HEK293 (cell line): ENCODE results near the gene LRRK1.

Source experiments
- CTCF ChIA-PET: fragments of 350-600 bp; formaldehyde crosslinking; extraction: SDS; loops from one replicate; lab custom pipeline; 2021; ENCODE audit warnings: antibody characterized with exemption; lab: Yijun Ruan, JAX
- POLR2A ChIA-PET: fragments of 300-600 bp; formaldehyde crosslinking; extraction: SDS; loops from one replicate; lab custom pipeline; 2020; ENCODE audit warnings: antibody characterized with exemption, inconsistent platforms; lab: Yijun Ruan, JAX
- H3K27ac ChIP-seq: fragments of 200-500 bp; sonication (Bioruptor generic); 2 replicates; pipeline ENCODE4 v1.5.1; 2014; ENCODE audit warnings: low read depth, low read length, control low read depth, inconsistent platforms; ENCODE audit errors: extremely low read depth
- H3K36me3 ChIP-seq, 2 experiments: fragments of 200-500 bp in 1 of 2; sonication (Bioruptor generic) in 1 of 2; 1 replicate in 1 of 2; 2 replicates in 1 of 2; pipeline ENCODE4 v1.5.1; 2014 to 2017; ENCODE audit warnings: inconsistent platforms in 2 of 2, low read length in 2 of 2; ENCODE audit not compliant: control insufficient read depth in 2 of 2, insufficient read depth in 1 of 2
- H3K4me1 ChIP-seq: fragments of 200-500 bp; sonication (Bioruptor generic); 2 replicates; pipeline ENCODE4 v1.5.1; 2014; ENCODE audit warnings: mild to moderate bottlenecking, low read length, inconsistent platforms; ENCODE audit not compliant: control insufficient read depth, insufficient read depth
- H3K4me3 ChIP-seq: 2 replicates; pipeline ENCODE4 v1.5.1; 2011; ENCODE audit warnings: low read depth, mild to moderate bottlenecking, control low read depth, low read length, moderate library complexity
- H3K9me3 ChIP-seq: fragments of 200-500 bp; sonication (Bioruptor generic); 2 replicates; pipeline ENCODE4 v1.5.1; 2014; ENCODE audit warnings: low read depth, low read length, inconsistent platforms; ENCODE audit not compliant: control insufficient read depth, insufficient read depth
- GLIS1 ChIP-seq: fragments of 450-650 bp; formaldehyde crosslinking; IDR thresholded peaks from 2 replicates; pipeline ENCODE4 v1.5.1; 2016; ENCODE audit warnings: missing biosample characterization, missing genetic modification characterization
- MYNN ChIP-seq: fragments of 450-650 bp; formaldehyde crosslinking; IDR thresholded peaks from 2 replicates; pipeline ENCODE4 v1.5.1; 2016; ENCODE audit warnings: missing biosample characterization, missing genetic modification characterization, borderline replicate concordance
- SP3 ChIP-seq: fragments of 450-650 bp; formaldehyde crosslinking; IDR thresholded peaks from 2 replicates; pipeline ENCODE4 v1.5.1; 2016; ENCODE audit warnings: missing biosample characterization, missing genetic modification characterization
- ZBTB20 ChIP-seq: fragments of 450-650 bp; formaldehyde crosslinking; IDR thresholded peaks from 2 replicates; pipeline ENCODE4 v1.5.1; 2016; ENCODE audit warnings: missing biosample characterization, missing genetic modification characterization
- ZIC2 ChIP-seq: fragments of 450-650 bp; formaldehyde crosslinking; IDR thresholded peaks from 2 replicates; pipeline ENCODE4 v1.5.1; 2016; ENCODE audit warnings: missing biosample characterization, missing genetic modification characterization
- ZNF214 ChIP-seq: fragments of 450-650 bp; formaldehyde crosslinking; IDR thresholded peaks from 2 replicates; pipeline ENCODE4 v1.5.1; 2017; ENCODE audit warnings: missing biosample characterization, mild to moderate bottlenecking, missing genetic modification characterization, borderline replicate concordance
- ZNF366 ChIP-seq: fragments of 450-650 bp; formaldehyde crosslinking; conservative IDR thresholded peaks from 2 replicates; pipeline ENCODE4 v1.5.1; 2016; ENCODE audit warnings: missing biosample characterization, missing genetic modification characterization
- ZNF510 ChIP-seq: fragments of 450-650 bp; formaldehyde crosslinking; IDR thresholded peaks from 2 replicates; pipeline ENCODE4 v1.5.1; 2018; ENCODE audit warnings: mild to moderate bottlenecking, missing genetic modification characterization, missing biosample characterization; ENCODE audit not compliant: insufficient replicate concordance
- ZNF677 ChIP-seq: fragments of 450-650 bp; IDR thresholded peaks from 2 replicates; pipeline ENCODE4 v1.5.0; 2018; ENCODE audit warnings: missing biosample characterization, mild to moderate bottlenecking, missing genetic modification characterization, moderate library complexity
- TF ChIP-seq, protein P1 (sequence below): fragments of 450-650 bp; formaldehyde crosslinking; IDR thresholded peaks from 2 replicates; pipeline ENCODE4 v1.5.1; 2017; ENCODE audit warnings: missing biosample characterization, missing genetic modification characterization
- TF ChIP-seq, protein P2 (sequence below): fragments of 450-650 bp; formaldehyde crosslinking; IDR thresholded peaks from 2 replicates; pipeline ENCODE4 v1.5.1; 2016; ENCODE audit warnings: missing biosample characterization, missing genetic modification characterization, low read depth
- TF ChIP-seq, protein P3 (sequence below): fragments of 450-650 bp; IDR thresholded peaks from 2 replicates; pipeline ENCODE4 v1.5.1; 2018; ENCODE audit warnings: missing biosample characterization, mild to moderate bottlenecking, missing genetic modification characterization
- TF ChIP-seq, protein P4 (sequence below): fragments of 450-650 bp; formaldehyde crosslinking; IDR thresholded peaks from 2 replicates; pipeline ENCODE4 v1.5.1; 2017; ENCODE audit warnings: missing biosample characterization, missing genetic modification characterization
- TF ChIP-seq, protein P5 (sequence below): fragments of 450-650 bp; formaldehyde crosslinking; IDR thresholded peaks from 2 replicates; pipeline ENCODE4 v1.5.1; 2016; ENCODE audit warnings: missing biosample characterization, missing genetic modification characterization

The LRRK1 gene

DNA sequence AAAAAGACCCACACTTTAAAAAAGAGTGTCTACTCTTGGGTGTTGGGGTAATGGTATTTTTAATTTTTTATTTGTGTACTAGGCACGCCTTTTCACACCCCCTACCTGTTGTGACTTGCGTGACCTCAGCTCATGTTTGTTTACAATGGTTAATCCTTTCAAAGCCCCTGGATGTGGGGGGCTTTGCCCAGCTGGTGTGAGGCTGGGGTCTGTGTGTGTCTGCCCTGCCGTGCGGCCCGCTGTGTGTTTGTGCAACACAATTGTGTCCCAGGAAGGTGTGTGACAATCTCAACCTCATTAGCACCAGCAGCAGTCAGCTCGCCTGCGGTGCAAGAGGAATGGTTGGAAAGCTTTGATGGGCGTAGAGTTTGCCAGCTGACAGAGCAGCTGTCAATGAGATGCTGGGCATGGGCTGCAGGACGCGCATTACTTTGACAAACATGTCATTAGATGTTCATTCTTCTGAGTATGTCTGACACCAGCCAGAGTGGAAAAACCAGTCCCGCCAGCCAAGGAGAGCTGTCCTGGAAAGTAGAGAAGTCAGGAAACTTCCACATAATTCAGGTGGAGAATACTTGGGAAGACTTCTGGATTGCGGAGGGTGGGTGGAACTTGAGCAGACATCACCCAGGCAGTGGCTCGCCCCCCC lies 9.6 kb downstream of the LRRK1 start:
- H3K27ac ChIP-seq, result no peak overlapping the region
- no peaks in the 10 kb centered on the region for H3K4me1 ChIP-seq
- H3K9me3 ChIP-seq, result no peaks in the 10 kb centered on the region
- no peak overlapping the region for H3K4me3 ChIP-seq
- ChIA-PET POLR2A (no interaction called here), CTCF (interaction anchor here (0.7 to 2.7 kb wide), 3 partner anchors 11 to 79 kb away, joined by 3 to 19 read pairs (median 3); no protein-coding TSS in a partner anchor)
- TF ChIP-seq, protein P1, sequence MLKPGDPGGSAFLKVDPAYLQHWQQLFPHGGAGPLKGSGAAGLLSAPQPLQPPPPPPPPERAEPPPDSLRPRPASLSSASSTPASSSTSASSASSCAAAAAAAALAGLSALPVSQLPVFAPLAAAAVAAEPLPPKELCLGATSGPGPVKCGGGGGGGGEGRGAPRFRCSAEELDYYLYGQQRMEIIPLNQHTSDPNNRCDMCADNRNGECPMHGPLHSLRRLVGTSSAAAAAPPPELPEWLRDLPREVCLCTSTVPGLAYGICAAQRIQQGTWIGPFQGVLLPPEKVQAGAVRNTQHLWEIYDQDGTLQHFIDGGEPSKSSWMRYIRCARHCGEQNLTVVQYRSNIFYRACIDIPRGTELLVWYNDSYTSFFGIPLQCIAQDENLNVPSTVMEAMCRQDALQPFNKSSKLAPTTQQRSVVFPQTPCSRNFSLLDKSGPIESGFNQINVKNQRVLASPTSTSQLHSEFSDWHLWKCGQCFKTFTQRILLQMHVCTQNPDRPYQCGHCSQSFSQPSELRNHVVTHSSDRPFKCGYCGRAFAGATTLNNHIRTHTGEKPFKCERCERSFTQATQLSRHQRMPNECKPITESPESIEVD (tag by site-specific recombination), result no peak
- H3K36me3 ChIP-seq, result no peaks in the 10 kb centered on the region

DNA sequence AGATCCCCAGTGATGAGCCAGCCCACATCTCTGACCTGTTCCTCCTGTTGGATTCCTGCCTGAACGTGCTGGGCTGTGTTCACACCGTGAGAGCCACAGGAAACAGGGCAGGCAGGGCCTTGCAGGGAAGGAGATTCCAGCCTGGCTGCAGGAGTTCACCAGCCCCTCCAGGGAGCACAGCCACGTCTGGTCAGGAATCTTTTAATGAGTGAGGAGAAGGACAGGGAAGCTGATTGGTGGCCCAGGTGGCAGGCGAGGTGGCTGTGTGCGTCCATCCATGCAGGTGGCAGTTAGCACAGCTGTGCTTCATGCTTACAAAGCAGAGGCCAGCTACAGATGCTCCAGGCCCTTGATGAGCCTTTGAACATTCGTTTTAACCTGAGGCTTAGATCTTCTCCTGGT lies 10.5 kb downstream of the LRRK1 start:
- no peak overlapping the region for H3K27ac ChIP-seq
- no peaks in the 10 kb centered on the region for H3K9me3 ChIP-seq
- no peaks in the 10 kb centered on the region for H3K36me3 ChIP-seq
- POLR2A ChIA-PET, result interaction anchor here (0.6 kb wide), 1 partner anchor 43 kb away, joined by 3 read pairs; no protein-coding TSS in a partner anchor
- CTCF ChIA-PET, result interaction anchor here (0.6 to 1.1 kb wide), 3 partner anchors 12 to 79 kb away, joined by 3 to 4 read pairs (median 4); no protein-coding TSS in a partner anchor
- H3K4me1 ChIP-seq, result no peaks in the 10 kb centered on the region
- H3K4me3 ChIP-seq, result no peak overlapping the region
- TF ChIP-seq ZNF510 (tag by site-specific recombination) (no peak), SP3 (tag by site-specific recombination) (no peak), ZNF366 (no peak), ZNF677 (tag by site-specific recombination) (no peak), ZIC2 (tag by site-specific recombination) (peak; percentile 92)
- TF ChIP-seq, protein P2, sequence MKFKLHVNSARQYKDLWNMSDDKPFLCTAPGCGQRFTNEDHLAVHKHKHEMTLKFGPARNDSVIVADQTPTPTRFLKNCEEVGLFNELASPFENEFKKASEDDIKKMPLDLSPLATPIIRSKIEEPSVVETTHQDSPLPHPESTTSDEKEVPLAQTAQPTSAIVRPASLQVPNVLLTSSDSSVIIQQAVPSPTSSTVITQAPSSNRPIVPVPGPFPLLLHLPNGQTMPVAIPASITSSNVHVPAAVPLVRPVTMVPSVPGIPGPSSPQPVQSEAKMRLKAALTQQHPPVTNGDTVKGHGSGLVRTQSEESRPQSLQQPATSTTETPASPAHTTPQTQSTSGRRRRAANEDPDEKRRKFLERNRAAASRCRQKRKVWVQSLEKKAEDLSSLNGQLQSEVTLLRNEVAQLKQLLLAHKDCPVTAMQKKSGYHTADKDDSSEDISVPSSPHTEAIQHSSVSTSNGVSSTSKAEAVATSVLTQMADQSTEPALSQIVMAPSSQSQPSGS (tag by site-specific recombination), result no peak

DNA sequence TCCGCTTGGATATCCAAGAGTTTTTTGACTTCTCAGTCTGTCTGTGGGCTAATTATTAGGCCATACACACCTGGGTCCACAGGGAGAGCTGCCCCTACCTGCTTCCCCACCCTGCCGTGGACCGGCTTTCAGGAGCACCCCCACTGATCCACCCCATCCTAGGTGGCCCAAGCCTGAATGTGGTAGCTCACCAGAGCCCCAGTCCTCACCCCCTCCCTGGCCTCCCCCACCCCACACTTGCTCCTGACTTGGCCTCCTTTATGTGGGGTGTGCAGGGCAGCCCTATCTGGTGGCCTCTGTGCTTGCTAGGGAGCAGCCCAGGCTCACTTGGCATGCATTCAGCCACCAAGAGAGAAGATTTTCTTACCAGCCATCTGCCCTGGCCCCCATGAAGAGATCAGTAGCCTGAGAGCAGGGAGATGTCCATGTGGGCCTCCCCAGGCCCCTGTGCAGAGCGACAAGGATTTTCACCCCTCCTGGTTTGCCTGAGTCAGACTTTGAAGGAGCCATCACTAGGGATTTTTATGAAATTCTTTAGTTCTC lies 11.2 kb downstream of the LRRK1 start:
- Histone ChIP-seq H3K27ac (no peak overlapping the region), H3K4me3 (no peak overlapping the region), H3K4me1 (no peaks in the 10 kb centered on the region), H3K36me3 (no peaks in the 10 kb centered on the region), H3K9me3 (no peaks in the 10 kb centered on the region)
- POLR2A ChIA-PET, result no interaction called here
- TF ChIP-seq, protein P3, sequence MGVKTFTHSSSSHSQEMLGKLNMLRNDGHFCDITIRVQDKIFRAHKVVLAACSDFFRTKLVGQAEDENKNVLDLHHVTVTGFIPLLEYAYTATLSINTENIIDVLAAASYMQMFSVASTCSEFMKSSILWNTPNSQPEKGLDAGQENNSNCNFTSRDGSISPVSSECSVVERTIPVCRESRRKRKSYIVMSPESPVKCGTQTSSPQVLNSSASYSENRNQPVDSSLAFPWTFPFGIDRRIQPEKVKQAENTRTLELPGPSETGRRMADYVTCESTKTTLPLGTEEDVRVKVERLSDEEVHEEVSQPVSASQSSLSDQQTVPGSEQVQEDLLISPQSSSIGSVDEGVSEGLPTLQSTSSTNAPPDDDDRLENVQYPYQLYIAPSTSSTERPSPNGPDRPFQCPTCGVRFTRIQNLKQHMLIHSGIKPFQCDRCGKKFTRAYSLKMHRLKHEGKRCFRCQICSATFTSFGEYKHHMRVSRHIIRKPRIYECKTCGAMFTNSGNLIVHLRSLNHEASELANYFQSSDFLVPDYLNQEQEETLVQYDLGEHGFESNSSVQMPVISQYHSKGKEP, result no peak
- TF ChIP-seq GLIS1 (tag by site-specific recombination) (peak; percentile 25; the same call in 1 of the 2 replicates), ZIC2 (tag by site-specific recombination) (peak; percentile 14; the same call in 1 of the 2 replicates), ZNF214 (tag by site-specific recombination) (no peak), MYNN (tag by site-specific recombination) (no peak), ZBTB20 (no peak)
- TF ChIP-seq, protein P2 (tag by site-specific recombination), result no peak
- TF ChIP-seq, protein P4, sequence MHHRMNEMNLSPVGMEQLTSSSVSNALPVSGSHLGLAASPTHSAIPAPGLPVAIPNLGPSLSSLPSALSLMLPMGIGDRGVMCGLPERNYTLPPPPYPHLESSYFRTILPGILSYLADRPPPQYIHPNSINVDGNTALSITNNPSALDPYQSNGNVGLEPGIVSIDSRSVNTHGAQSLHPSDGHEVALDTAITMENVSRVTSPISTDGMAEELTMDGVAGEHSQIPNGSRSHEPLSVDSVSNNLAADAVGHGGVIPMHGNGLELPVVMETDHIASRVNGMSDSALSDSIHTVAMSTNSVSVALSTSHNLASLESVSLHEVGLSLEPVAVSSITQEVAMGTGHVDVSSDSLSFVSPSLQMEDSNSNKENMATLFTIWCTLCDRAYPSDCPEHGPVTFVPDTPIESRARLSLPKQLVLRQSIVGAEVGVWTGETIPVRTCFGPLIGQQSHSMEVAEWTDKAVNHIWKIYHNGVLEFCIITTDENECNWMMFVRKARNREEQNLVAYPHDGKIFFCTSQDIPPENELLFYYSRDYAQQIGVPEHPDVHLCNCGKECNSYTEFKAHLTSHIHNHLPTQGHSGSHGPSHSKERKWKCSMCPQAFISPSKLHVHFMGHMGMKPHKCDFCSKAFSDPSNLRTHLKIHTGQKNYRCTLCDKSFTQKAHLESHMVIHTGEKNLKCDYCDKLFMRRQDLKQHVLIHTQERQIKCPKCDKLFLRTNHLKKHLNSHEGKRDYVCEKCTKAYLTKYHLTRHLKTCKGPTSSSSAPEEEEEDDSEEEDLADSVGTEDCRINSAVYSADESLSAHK (tag by site-specific recombination), result no peak
- TF ChIP-seq, protein P5, sequence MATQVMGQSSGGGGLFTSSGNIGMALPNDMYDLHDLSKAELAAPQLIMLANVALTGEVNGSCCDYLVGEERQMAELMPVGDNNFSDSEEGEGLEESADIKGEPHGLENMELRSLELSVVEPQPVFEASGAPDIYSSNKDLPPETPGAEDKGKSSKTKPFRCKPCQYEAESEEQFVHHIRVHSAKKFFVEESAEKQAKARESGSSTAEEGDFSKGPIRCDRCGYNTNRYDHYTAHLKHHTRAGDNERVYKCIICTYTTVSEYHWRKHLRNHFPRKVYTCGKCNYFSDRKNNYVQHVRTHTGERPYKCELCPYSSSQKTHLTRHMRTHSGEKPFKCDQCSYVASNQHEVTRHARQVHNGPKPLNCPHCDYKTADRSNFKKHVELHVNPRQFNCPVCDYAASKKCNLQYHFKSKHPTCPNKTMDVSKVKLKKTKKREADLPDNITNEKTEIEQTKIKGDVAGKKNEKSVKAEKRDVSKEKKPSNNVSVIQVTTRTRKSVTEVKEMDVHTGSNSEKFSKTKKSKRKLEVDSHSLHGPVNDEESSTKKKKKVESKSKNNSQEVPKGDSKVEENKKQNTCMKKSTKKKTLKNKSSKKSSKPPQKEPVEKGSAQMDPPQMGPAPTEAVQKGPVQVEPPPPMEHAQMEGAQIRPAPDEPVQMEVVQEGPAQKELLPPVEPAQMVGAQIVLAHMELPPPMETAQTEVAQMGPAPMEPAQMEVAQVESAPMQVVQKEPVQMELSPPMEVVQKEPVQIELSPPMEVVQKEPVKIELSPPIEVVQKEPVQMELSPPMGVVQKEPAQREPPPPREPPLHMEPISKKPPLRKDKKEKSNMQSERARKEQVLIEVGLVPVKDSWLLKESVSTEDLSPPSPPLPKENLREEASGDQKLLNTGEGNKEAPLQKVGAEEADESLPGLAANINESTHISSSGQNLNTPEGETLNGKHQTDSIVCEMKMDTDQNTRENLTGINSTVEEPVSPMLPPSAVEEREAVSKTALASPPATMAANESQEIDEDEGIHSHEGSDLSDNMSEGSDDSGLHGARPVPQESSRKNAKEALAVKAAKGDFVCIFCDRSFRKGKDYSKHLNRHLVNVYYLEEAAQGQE (tag by site-specific recombination), result no peak
- CTCF ChIA-PET, result interaction anchor here (0.6 to 1.1 kb wide), 5 partner anchors 12 to 78 kb away, joined by 3 to 5 read pairs (median 4); no protein-coding TSS in a partner anchor
